ENCODE results near the gene RBM19.
A peak's percentile ranks its signal among the peaks of the same experiment; 100 is the strongest.
"Not testable (repeated sequence)": the region's sequence is repeated elsewhere in the genome, so short reads cannot be mapped to it uniquely, and the experiment has no call there.

Gene RBM19

DNA sequence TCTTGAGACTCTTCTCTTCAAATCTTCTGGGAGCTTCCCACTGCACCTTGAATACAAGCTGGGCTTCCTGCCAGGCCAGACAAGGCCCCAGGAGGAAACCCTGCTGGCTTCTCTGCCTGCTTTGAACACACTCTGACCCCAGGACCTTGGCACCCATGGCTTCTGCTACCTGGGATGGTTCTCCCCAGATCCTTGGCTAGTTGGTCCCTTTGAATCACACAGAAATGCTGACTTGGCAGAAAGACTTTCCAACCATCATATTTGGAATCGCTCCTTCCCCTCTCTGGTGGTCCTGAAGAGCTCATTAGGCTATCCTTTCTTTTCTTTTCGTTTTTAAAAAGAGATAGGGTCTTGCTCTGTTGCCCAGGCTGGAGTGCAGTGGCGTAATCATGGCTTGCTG lies 132.7 kb downstream of the RBM19 start:
- DNase-seq (ENCODE audit: low spot score) = no peak

DNA sequence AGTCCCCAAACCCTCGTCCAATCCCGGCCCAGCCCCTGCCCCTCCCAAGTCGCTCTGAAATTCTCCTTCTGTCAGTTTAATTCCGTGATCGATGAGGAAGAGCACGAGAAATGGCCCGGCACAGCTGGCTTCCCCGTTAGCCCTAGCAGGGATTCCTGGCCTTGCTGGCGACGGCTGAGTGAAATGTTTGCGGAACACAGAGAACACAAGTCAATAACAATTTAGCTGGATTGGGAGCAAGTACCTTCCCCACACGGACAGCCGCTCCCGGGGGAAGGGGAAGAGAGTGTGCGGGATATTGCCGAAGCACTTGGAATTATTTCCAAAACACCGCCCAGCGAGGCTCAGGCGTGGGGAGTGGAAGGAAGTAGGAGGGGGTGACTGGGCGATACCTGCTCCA lies 134.6 kb downstream of the RBM19 start:
- no peak for DNase-seq (ENCODE audit: low spot score)

DNA sequence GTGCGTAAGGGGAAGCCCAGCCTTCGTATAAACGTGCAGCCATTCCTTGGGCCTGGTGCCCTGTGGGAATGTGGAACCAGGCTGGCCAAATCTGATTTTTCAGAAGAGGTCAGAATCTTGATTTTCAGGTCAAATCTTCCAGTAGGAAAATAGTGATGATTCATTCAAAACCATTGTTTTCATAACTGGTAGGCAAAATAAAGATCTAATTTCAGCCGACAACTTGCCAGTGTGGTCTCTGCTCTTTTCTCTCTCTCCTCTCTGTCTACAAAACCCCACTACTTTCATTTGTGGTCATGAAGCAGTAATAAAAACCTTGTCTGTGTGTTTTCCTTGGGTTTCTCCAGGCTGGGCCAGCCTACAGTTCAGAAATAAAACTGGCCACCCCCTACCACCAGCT lies 135.1 kb downstream of the RBM19 start:
- peak; percentile 80 for DNase-seq (ENCODE audit: low spot score)

DNA sequence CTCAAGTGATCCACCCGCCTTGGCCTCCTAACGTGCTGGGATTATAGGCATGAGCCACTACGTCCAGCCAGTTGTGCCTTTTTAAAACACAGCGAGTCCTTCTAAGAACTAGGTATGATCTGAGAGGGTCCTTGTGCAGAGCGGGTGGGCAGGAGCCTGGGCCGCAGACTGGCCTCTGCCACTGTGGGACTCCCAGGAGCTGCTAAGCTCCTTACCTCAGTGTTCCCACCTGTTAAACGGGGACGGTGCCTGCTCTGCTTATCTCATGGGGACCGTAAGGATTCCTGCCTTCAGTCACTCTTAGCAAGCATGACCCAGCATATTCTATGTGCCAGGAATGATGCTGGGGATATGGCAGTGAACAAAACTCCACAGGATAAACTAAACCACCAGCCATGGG lies 136.9 kb downstream of the RBM19 start:
- DNase-seq (ENCODE audit: low spot score) = no peak

DNA sequence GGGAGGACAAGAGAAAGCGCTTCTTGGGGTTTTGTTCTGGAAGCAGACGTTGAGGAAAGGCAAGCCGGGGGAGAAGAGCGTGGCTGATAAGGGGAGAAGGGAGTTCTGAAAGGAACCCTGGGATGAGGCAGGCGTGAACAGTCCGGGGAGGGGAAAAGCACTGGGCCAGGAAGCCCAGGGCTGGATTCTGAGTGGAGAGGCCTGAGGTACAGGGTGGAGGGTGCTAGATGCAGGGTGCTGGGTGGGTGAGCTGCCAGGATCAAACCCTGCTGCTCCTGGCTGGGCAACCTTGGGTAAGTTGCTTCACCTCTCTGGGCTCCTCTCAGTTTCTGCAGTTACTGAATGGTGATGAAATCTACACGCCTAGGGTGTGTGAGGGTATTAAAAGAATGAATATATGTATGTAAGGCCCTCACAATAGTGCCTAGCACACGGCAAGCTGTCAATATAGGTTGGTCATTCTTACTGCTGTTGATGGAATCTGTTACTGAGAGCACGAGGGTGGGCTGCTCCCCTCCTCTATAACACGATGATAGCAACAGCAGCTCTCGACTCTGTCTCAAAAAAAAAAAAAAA lies 138.5 kb downstream of the RBM19 start:
- no peak for DNase-seq (ENCODE audit: low spot score)

DNA sequence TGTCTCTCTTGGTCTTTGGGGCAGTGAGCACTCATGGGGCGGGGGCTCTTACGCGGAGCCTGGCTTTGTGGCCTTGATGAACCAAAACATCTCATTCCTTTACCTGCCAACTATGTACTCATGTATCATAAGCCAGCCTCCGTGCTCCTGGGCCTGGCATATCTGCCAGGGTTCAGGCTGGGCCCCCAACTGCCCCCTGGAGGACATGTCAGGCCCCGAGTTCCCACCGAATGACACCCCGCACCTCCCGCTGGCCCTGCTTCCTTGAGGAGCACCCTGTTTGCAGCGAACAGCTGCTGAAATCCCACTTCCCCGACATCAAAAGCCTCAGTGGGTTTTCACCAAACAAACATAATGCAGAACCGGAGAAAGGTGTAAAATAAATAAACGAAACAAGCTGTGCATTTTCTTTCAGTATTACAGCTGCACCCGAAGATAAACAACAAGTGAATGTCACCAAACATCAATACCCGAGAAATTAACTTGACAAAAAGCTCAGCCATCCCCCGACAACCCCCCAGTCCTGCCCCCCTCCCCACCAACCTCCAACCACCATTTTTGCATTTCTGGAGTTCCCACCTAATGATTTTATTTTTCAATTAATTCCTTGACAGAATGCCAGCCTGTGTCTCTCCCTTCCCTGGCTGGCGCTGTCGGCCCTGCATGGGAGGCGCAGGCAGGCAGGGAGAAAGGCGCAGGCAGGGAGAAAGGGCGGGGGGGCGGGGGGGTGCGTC lies 139.2 kb downstream of the RBM19 start:
- no peak for DNase-seq (ENCODE audit: low spot score)

DNA sequence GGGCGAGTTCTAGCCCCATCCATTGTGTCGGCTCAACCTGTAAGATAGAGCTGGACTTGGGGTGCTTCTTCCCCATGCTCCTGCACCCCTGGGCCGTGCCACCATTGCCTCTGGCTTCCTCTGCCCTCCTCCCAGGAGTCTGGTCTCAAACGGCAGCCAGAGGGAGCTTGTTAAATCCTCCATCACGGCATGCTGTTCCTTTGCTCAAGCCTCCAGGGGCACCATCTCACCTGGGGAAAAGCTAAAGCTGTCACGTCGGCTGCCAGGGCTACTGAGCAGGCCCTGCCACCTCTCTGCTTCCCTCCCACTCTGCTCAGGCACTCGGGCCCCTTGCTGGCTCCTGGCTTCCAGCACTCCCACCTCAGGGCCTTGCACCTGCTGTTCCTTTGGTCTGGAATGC lies 140.4 kb downstream of the RBM19 start:
- no peak for DNase-seq (ENCODE audit: low spot score)

DNA sequence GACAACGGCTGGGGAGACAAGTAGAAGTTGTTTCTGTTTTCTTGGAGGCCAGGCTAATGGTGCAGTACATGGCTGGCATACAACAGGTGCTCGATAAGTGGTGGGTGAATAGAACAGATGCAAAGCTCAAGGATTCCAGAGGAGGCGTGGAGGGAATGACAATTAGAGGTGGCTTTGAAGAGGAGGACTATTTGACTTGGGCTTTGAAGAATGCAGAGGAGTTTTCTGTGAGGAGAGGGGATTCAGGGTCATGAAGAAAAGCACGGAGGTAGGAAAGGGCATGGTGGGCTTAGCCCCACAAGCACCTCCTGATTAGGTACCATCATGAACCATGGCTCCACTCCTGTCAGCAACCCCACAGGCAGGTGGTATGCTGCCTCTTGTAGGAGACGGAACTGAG lies 142.3 kb downstream of the RBM19 start:
- DNase-seq (ENCODE audit: low spot score) = no peak

DNA sequence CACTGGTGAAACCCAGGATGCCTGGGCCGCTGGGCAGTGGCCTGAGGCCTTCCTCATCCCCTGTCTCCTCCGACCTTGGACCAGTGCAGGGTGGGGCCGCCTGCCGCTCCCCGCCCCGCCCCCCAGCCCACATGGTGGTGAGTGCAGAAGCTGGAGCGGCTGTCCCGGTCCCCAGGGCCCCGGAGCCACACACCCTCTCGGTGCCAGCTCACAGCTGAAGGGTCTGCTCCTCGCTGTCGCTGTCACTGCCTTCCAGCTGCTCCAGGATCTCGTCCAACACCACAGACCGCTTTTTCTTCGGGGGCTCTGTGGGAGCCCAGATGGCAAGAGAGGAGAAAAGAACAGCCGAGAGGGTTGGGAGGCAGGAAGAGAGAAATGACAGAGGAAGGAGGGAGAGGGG lies 143.1 kb downstream of the RBM19 start:
- no peak for DNase-seq (ENCODE audit: low spot score)

DNA sequence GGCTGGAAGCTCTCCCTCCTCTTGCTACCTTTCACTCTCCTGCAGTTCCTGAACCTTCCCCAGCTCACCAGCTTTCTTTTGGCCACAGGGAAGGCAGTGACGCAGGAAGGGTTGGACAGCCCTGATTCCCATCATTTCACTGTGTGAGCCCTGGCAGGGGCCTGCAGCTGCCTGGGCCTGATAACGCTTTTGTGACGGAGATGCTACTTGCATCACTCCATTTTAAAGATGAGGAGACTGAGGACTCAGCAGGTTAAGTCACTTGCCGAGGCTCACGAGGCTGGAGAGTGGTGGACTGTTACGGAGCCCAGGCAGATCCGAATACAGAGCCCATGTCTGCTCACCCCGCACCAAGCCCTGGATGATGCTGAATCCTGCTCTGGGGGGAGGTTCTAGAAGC lies 145.3 kb downstream of the RBM19 start:
- DNase-seq (ENCODE audit: low spot score) = no peak

DNA sequence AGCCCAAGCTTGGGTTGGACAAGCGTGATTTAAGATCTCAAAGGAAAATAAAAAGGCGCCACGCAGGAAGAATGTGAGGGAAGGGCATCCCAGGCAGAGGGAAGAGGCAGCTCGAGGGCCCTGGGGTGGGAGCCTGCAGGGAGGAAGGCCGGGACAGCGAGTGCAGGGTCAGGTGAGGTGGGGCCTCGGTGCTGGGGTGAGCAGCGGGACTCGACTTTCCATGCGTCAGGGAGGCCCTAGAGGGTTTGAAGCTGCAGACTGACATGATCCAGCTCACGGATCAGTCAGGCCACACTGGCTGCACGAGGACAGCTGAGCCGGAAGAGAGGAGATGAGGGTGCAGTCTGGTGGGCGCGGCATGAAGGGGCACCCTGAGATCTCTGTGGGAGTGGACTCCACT lies 145.8 kb downstream of the RBM19 start:
- no peak for DNase-seq (ENCODE audit: low spot score)

DNA sequence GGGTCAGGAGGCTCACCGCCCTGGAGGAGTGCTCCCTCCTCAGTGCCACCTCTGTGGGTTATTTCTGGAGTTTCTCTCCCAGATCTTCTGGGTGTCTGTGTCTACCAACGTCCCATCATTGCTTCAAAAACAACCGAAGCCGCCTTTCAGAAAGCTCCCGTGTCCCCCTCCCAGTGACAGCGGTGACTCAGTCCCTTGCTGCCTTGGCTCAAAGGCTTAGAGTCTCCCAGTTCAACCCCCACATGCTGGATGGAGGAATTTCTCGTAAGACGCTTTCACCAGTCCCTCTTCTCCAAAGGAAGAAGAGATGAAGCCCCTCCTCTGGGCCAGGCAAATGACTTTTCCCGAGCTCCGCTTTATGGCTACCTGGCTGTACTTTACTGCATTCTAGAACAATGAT lies 146.6 kb downstream of the RBM19 start:
- no peak for DNase-seq (ENCODE audit: low spot score)

DNA sequence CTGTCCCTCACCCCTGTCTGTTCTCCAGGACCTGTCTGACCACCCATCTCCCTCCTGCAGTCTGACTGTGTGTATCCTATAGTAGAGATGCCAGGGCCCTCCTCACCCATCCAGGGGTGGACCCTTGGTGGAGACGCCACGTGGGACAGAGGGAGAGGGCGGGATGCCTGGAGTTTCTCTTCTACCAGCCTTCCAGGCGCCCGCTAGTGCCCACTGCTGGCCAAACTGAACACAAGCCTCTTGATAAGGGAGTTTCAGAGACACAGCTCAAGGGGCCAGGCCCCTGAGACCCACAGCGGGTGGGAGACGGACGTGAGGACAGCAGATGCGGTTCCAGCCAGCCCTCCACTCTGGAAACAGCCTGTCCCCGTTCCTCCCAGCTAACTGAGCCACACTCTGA lies 147.3 kb downstream of the RBM19 start:
- DNase-seq (ENCODE audit: low spot score) = no peak

DNA sequence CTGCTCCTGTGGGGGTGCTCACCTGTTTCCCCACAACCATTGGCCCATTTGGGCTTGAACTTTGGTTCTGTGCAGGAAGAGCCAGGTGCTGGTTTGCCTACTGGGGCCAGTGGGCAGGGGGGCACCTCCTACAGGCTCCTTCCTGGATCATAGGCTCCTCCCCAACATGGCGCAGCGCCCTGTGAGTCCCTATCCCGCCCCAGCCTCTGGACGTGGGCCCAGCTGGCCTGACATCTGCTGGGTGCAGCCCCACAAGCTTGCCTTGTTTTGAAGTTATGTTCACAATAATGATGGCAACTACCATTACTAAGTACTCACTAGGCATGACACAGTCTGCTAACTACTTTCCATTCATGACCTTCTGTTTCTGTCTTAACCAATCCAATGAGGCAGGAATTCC lies 147.8 kb downstream of the RBM19 start:
- no peak for DNase-seq (ENCODE audit: low spot score)

DNA sequence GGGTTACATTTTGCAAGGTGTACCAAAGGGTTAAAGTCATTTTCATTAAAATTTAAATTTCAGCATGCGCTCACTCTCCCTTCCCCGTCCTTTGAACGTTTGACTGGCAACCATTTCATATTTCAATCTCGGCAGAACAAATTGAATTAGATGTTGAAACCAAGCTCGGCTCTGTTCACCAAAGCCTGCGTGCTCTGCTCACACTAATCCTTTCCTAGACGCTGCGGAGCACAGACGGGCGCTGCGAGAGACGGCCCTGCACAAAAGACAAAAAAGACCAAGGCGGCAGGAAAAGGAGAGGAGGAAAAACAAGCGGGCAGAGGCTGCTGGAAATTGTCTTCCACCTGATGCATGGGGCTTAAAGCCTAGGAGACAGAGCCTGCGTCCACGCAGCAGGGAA lies 149.3 kb downstream of the RBM19 start:
- DNase-seq (ENCODE audit: low spot score) = no peak

DNA sequence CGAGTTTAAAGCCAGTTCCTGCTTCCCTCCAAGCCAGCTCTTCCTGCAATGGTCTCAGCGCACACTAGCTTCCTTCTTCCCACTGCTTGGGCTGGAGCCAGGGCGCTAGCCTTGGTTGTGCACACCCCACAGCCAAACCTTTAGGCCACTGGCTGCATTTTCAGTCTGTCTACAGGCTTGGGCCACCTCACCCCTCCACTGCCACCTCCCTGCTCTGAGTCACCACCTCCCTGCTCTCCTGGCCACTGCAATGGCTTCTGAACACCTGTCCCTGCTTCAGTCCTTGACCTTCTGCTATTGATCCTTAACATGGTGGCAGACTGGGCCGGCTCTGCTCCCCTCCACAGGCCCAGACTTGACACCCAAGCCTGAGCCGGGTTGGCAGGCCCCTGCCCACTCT lies 151.1 kb downstream of the RBM19 start:
- DNase-seq (ENCODE audit: low spot score) = no peak

DNA sequence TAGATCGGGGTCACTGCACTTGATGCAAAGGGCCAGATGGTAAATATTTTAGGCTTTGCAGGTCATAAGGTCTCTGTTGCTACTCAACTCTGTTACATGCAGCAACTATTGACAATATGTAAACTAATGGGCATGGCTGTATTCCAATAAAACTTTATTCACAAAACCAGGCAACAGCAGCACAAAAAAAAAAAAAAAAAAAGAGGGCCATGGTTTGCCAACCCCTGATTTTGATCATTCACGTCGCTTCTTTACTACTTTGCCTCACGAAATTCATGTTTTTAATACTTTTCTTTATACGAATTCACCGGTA lies 152.9 kb downstream of the RBM19 start:
- no peak for DNase-seq (ENCODE audit: low spot score)

DNA sequence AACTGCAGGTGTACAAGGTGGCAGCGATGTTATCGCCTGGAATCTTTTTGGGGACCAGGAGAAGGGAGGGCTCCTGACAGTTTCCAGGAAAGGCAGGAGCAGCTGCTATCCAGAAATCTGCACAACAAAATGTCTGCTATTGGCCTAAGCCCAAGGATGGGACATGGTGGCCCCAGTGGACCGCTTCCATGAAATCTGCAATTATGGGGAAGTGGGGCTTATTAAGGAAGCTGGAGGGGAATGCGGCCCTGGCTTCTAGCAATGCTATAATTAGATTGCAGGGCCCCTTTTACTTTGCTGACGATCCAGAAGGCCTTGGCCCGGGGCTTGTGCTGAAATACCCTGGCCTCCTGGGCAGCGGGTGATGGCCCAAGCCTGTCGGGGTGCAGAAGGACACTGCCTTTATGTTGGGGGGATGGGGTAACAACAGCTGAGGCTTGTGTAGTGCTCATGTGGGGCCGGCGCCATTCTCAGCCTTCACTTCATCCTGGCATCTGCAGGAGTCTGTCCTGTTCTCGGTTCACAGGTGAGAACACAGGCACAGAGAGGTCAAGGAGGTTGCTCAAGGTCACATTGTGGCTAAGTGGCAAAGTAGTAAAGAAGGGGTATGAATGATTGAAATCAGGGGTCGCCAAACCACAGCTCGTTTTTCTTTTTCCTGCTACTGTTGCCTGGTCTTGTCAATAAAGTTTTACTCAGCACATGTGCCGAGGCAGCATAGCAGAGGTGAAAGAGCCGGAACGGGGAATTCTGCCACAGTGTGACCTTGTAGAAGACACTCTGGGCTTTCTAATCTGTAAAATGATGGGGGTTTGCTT lies 153.5 kb downstream of the RBM19 start:
- no peak for DNase-seq (ENCODE audit: low spot score)

DNA sequence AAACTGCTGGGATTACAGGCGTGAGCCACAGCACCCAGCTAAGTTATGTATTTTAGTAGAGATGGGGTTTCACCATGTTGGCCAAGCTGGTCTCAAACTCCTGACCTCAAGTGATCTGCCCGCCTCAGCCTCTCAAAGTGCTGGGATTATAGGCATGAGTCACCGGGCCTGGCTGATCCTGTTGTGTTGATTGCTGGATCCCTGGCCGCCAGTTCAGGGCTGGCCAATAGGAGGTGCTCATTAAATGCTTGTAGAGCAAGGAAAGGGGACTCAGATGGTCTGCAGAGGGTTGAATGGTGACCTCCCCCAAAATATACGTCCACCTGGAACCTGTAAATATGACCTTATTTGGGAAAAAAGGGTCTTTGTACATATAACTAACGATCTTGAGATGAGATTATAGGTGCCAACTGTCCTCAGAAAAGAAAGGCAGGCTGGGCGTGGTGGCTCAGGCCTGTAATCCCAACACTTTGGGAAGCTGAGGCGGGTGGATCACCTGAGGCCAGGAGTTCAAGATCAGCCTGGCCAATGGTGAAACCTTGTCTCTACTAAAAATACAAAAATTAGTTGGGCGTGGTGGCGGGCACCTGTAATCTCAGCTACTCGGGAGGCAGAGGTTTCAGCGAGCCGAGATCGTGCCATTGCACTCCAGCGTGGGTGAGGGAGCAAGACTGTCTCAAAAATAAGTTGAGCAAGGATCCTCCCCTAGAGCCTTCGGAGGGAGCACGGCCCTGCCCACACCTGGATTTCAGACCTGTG lies 156.5 kb downstream of the RBM19 start:
- not testable (repeated sequence) for DNase-seq (ENCODE audit: low spot score)

DNA sequence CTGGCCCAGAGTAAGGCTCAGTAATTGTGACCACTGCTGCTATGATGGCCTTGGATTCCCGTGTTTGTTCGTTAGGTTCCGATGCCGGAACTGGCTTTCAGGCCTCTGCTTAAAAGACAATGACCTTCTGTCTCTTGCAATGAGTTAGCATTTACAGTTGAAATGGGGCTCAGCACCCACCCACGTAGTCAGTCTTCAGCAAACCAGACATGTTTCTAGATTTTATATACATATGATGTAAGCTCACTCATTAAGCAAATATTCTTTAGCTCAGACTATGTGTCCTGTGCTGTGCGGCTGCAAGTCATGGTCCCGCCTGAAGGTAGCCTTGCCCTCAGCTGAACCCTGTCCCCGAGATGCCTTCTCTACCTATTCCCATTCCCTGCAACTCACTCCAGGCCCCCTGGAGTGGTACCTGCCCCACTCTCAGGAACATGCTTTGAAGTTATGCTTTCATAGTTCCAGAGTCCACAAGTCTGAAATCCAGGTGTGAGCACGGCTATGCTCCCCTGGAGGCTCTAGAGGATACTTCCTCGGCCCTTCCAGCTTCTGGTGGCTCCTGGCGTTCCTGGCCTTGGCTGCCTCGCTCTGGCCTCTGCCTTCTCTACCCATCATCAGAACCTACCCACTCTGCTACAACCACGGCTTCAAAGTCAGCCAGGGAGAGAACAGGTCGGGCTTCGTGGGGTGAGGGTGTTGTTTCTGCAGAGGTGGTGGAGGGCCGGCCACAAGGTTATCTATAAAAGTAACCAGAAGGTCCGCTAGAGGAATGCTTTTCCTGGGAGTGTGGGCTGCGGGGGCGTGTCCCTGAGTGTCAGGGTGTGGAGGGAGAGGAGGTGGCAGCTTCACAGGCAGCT lies 157.8 kb downstream of the RBM19 start:
- no peak for DNase-seq (ENCODE audit: low spot score)

DNA sequence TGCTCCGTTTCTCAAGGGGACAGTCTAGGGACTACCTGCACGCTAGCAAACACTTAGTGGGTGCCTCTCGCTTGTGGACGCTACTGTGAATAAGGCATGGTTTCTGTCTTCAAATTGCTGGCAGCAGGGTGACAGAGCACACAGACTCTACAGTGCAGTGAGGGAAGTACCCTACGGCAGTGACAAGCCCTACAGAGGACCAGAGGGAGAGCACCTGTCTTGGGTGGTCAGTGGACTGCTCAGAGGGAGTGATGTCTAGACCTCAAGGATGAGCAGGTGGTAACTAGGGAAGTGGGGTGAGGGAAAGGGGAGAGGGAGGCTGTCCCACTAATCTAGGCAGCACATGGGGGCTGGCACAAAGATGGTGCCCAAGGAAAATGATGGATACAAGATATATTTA lies 160.5 kb downstream of the RBM19 start:
- no peak for DNase-seq (ENCODE audit: low spot score)

Measured in hepatic stellate cell (primary cell).